Stomach (tissue), 9 donors: ENCODE data around the gene PTH2R. TPM values are rescaled to one million over a fixed set of nuclear protein-coding genes. Genes with fewer than 3 reads are reported as not detected.

Experiments used
- DNase-seq, 2 donors: peaks; one replicate each; pipeline versions ENCODE4 v3.0.0 to v3.0.0-alpha.2; 2013 to 2019
- H3K27ac ChIP-seq, 5 donors: fragments of 200-600 bp in 4 of 5; sonication (generic) in 4 of 5; one replicate each; pipeline ENCODE4 v1.5.1; 2013 to 2019; ENCODE audit warnings: mild to moderate bottlenecking in 1 of 5, moderate library complexity in 1 of 5
- H3K27me3 ChIP-seq, 3 donors: fragments of 200-600 bp; sonication (generic); one replicate each; pipeline ENCODE4 v1.5.1; 2017 to 2019; ENCODE audit warnings: mixed run types in 1 of 3
- H3K36me3 ChIP-seq, 4 donors: fragments of 200-600 bp; sonication (generic); 1 replicate in 3 of 4; 2 replicates in 1 of 4; pipeline ENCODE4 v1.5.1; 2016 to 2019
- H3K4me1 ChIP-seq, 4 donors: fragments of 200-600 bp; sonication (generic); one replicate each; pipeline ENCODE4 v1.5.1; 2016 to 2019
- H3K4me3 ChIP-seq, 4 donors: fragments of 200-600 bp; sonication (generic) in 3 of 4; one replicate each; pipeline ENCODE4 v1.5.1; 2016 to 2019; ENCODE audit warnings: mild to moderate bottlenecking in 1 of 4
- H3K9me3 ChIP-seq, 4 donors: fragments of 200-600 bp; sonication (generic); one replicate each; pipeline ENCODE4 v1.5.1; 2016 to 2019
- EP300 ChIP-seq: sonication (generic); formaldehyde crosslinking; IDR thresholded peaks from one replicate; pipeline ENCODE4 v1.6.1; 2017; ENCODE audit warnings: antibody characterized with exemption
- POLR2A ChIP-seq, 4 donors: fragments of 450-650 bp; IDR thresholded peaks; one replicate each; pipeline ENCODE4 v1.6.1; 2016; ENCODE audit warnings: antibody characterized with exemption in 4 of 4, control low read depth in 2 of 4, mild to moderate bottlenecking in 1 of 4, moderate library complexity in 1 of 4
- POLR2AphosphoS5 ChIP-seq, 3 donors: sonication (generic); formaldehyde crosslinking; IDR thresholded peaks; one replicate each; pipeline ENCODE4 v1.6.1; 2016; ENCODE audit warnings: antibody characterized with exemption in 3 of 3
- WGBS, 5 donors: extraction: QIAGEN DNeasy Blood & Tissue Kit in 3 of 5; methylation state at CpG; one replicate each; pipeline versions ENCODE4 v1.1.5 to v1.1.7; 2013 to 2018; 5-methylcytosine and 5-hydroxymethylcytosine counted together
- intact Hi-C: fragments of 100-400 bp; cut with DNase I; formaldehyde crosslinking; loops from one replicate; pipeline ENCODE4 v1.15.1; 2023; ENCODE audit warnings: low total_unique reads
- polyA plus RNA-seq, 3 donors: library from polyadenylated mRNA; stranded (reverse); fragments of 200-250 nt; gene quantifications; one replicate each; pipeline ENCODE4 v1.2.3, GENCODE V29; 2013
- total RNA-seq, 5 donors: library from RNA; depleted of rRNA; stranded (reverse); fragments of >200 nt; gene quantifications; one replicate each; pipeline versions ENCODE4 v1.1.0 to v1.2.3, GENCODE V29; 2014 to 2016
- TF ChIP-seq, protein P1 (sequence below), 7 experiments: fragments of 450-650 bp in 4 of 7; fragments of 200-600 bp in 3 of 7; sonication (generic) in 3 of 7; IDR thresholded peaks; one replicate each; pipeline ENCODE4 v1.5.1; 2016 to 2019; ENCODE audit warnings: antibody characterized with exemption in 7 of 7, control low read depth in 2 of 7, mild to moderate bottlenecking in 1 of 7
- donor health status: healthy with polysubstance abuse.
- donor health status: Bipolar disorder and iron deficiency.
- donor health status: healthy.

Gene PTH2R
- total and polyA plus RNA-seq, 8 donors = 0.05 to 0.55 TPM; not detected in 6

GRCh38 chr2:208360259-208361076 lies 46.1 kb upstream of the PTH2R start:
- peaks cover 0 to 21% (median 6%) of the 10 kb centered on the region in 4 donors for H3K36me3 ChIP-seq
- intact Hi-C loops = no loop called here
- H3K9me3 ChIP-seq = peaks cover 0 to 7% (median 3%) of the 10 kb centered on the region in 4 donors
- TF ChIP-seq POLR2AphosphoS5 (IDR thresholded peaks at IDR 0.05) (no peak), POLR2A (IDR thresholded peaks at IDR 0.05) (no peak), EP300 (no peak)
- TF ChIP-seq, protein P1, sequence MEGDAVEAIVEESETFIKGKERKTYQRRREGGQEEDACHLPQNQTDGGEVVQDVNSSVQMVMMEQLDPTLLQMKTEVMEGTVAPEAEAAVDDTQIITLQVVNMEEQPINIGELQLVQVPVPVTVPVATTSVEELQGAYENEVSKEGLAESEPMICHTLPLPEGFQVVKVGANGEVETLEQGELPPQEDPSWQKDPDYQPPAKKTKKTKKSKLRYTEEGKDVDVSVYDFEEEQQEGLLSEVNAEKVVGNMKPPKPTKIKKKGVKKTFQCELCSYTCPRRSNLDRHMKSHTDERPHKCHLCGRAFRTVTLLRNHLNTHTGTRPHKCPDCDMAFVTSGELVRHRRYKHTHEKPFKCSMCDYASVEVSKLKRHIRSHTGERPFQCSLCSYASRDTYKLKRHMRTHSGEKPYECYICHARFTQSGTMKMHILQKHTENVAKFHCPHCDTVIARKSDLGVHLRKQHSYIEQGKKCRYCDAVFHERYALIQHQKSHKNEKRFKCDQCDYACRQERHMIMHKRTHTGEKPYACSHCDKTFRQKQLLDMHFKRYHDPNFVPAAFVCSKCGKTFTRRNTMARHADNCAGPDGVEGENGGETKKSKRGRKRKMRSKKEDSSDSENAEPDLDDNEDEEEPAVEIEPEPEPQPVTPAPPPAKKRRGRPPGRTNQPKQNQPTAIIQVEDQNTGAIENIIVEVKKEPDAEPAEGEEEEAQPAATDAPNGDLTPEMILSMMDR (IDR thresholded peaks at IDR 0.05) = no peak
- H3K27ac ChIP-seq = no peak overlapping the region
- no peak overlapping the region for H3K4me3 ChIP-seq
- no peaks in the 10 kb centered on the region for H3K27me3 ChIP-seq
- H3K4me1 ChIP-seq = no peaks in the 10 kb centered on the region
- DNase-seq = no peak
- 94 to 97% (median 94%) methylated on average over 19 to 48 of the region's 48 CpGs for WGBS, 5 donors

DNA sequence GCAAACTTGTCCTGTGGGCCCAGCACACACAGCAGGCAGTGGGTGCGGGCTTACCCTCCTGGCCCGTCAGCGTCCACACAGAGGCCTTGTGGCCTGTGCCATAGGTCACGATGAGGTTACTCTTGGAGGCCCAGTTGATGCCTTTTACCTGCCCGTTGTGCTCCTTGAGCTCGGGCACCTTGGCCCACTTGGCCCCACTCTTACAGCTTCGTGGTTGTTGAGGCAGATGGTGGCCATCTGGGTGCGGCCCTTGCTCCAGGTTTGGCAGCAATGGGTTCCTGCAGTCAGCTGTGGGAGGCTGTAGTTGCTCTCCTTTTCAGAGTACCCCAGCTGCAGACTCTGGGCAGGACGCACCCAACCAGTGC lies 45.5 kb upstream of the PTH2R start:
- 82 to 99% (median 96%) methylated on average over 3 to 9 of the region's 9 CpGs for WGBS, 5 donors
- TF ChIP-seq, protein P1 (IDR thresholded peaks at IDR 0.05) = no peak
- TF ChIP-seq EP300 = no peak
- TF ChIP-seq POLR2AphosphoS5 (IDR thresholded peaks at IDR 0.05) = no peak
- TF ChIP-seq POLR2A (IDR thresholded peaks at IDR 0.05) = no peak
- H3K27ac ChIP-seq = no peak overlapping the region
- no peak overlapping the region for H3K4me3 ChIP-seq
- H3K27me3 ChIP-seq = no peaks in the 10 kb centered on the region
- peaks cover 0 to 16% (median 1%) of the 10 kb centered on the region in 4 donors for H3K36me3 ChIP-seq
- intact Hi-C loops = no loop called here
- peaks cover 0 to 8% (median 3%) of the 10 kb centered on the region in 4 donors for H3K9me3 ChIP-seq
- no peaks in the 10 kb centered on the region for H3K4me1 ChIP-seq
- no peak for DNase-seq

GRCh38 chr2:208363485-208363884 lies 43.1 kb upstream of the PTH2R start:
- Histone ChIP-seq H3K4me1 (no peaks in the 10 kb centered on the region), H3K27ac (no peak overlapping the region), H3K9me3 (peaks cover 0 to 8% (median 3%) of the 10 kb centered on the region in 4 donors), H3K36me3 (peaks cover 0 to 16% (median 1%) of the 10 kb centered on the region in 4 donors), H3K27me3 (no peaks in the 10 kb centered on the region), H3K4me3 (no peak overlapping the region)
- no peak for DNase-seq
- TF ChIP-seq, protein P1 (IDR thresholded peaks at IDR 0.05) = no peak
- TF ChIP-seq POLR2AphosphoS5 (IDR thresholded peaks at IDR 0.05) (no peak), POLR2A (IDR thresholded peaks at IDR 0.05) (no peak), EP300 (no peak)
- 71 to 78% (median 76%) methylated on average over 2 of the region's 2 CpGs for WGBS, 5 donors
- intact Hi-C loops = no loop called here

DNA sequence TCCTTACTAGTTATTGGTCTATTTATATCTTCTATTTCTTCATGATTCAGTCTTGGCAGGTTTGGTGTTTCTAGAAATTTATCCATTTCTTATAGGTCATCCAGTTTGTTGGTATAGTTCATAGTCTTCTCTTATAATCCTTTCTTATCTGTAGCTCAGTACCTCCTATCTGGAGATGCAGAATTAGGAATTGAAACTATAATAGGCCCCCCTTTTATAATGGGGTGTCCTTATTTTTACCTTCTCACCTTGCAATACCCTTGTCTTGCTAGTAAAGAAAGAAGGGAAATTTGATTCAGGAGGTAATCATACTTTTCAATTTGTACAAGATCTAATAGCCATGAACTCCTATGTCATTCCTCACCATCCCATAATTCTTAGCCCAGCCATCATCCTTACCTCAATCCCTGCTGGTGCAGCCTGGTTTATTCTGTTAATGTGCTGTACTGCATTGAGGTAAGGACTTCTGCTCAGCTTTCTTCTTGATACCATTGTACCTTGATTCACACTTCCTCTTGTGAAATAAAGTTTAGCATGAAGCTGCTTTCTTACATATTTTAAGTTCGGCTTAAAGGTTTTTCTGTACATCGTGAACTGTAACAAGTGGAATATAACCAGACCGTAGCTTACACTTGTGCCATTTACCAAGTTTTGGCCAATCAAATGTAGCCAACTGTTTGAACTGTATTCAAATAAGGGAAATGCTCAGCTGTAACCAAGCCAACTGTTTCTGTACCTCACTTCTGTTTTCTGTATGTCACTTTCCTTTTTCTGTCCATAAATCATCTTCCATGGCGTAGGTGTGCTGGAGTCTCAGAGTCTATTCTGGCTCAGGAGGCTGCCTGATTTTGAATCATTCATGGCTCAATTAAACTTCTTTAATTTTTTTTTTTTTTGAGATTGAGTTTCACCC lies 40.1 kb upstream of the PTH2R start:
- DNase-seq = no peak
- H3K36me3 ChIP-seq = no peaks in the 10 kb centered on the region
- H3K4me1 ChIP-seq = no peaks in the 10 kb centered on the region
- no peak for TF ChIP-seq EP300
- TF ChIP-seq, protein P1 (IDR thresholded peaks at IDR 0.05) = no peak
- no peaks in the 10 kb centered on the region for H3K27me3 ChIP-seq
- H3K9me3 ChIP-seq = peaks cover 0 to 8% (median 3%) of the 10 kb centered on the region in 4 donors
- intact Hi-C loops = no loop called here
- WGBS, 5 donors = 70 to 85% (median 84%) methylated on average over 4 of the region's 4 CpGs
- H3K27ac ChIP-seq = no peak overlapping the region
- H3K4me3 ChIP-seq = no peak overlapping the region
